HPDE6-E6E7 (cell line): ENCODE data around the gene ANXA11.
"Not testable (repeated sequence)": the region's sequence is repeated elsewhere in the genome, so short reads cannot be mapped to it uniquely, and the experiment has no call there.

Source experiments
- DNase-seq: peaks from one replicate; pipeline ENCODE4 v3.0.0; 2011; ENCODE audit warnings: missing footprints; ENCODE audit errors: extremely low spot score

Gene ANXA11

GRCh38 chr10:80210259-80210658, 4.9 kb upstream of the ANXA11 start:
- DNase-seq: no peak

- no peak for DNase-seq
Observed at GRCh38 chr10:80207768-80208370, 2.5 kb upstream of the ANXA11 start.

GRCh38 chr10:80206277-80206655, 929 bp upstream of the ANXA11 start:
- DNase-seq: no peak

GRCh38 chr10:80204677-80205476, 460 bp downstream of the ANXA11 start:
- DNase-seq: no peak

GRCh38 chr10:80203835-80204676, 1.3 kb downstream of the ANXA11 start:
- DNase-seq: peak; percentile 54

- no peak for DNase-seq
Observed at GRCh38 chr10:80202934-80203834, 2.2 kb downstream of the ANXA11 start.

- not testable (repeated sequence) for DNase-seq
Observed at GRCh38 chr10:80202530-80202929, 2.8 kb downstream of the ANXA11 start.

- DNase-seq: no peak
Observed at GRCh38 chr10:80201608-80202141, 3.7 kb downstream of the ANXA11 start.

- no peak for DNase-seq
Observed at GRCh38 chr10:80200687-80201086, 4.7 kb downstream of the ANXA11 start.

GRCh38 chr10:80200259-80200658, 5.1 kb downstream of the ANXA11 start:
- no peak for DNase-seq

- DNase-seq: peak; percentile 43
Observed at GRCh38 chr10:80199828-80200227, 5.5 kb downstream of the ANXA11 start.

- DNase-seq: no peak
Observed at GRCh38 chr10:80197972-80198916, 7.1 kb downstream of the ANXA11 start.

- no peak for DNase-seq
Observed at GRCh38 chr10:80196950-80197315, 8.4 kb downstream of the ANXA11 start.

- DNase-seq: peak; percentile 63
Observed at GRCh38 chr10:80196270-80196949, 8.9 kb downstream of the ANXA11 start.

- no peak for DNase-seq
Observed at GRCh38 chr10:80195046-80195574, 10.2 kb downstream of the ANXA11 start.

- DNase-seq: no peak
Observed at GRCh38 chr10:80194373-80195045, 10.8 kb downstream of the ANXA11 start.

GRCh38 chr10:80192553-80192952, 12.8 kb downstream of the ANXA11 start:
- DNase-seq: no peak

- peak; percentile 84 for DNase-seq
Observed at GRCh38 chr10:80191589-80192270, 13.6 kb downstream of the ANXA11 start.
